Thyroid gland (tissue), 4 donors: ENCODE measurements around the gene PAFAH1B2. TPM values are rescaled to one million over a fixed set of nuclear protein-coding genes. Genes with fewer than 3 reads are reported as not detected.

ENCODE experiments used
- DNase-seq, 2 donors: peaks; one replicate each; pipeline ENCODE4 v3.0.0-alpha.2; 2019
- H3K27ac ChIP-seq, 3 donors: fragments of 200-600 bp; sonication (generic); 1 replicate in 2 of 3; 2 replicates in 1 of 3; pipeline ENCODE4 v1.5.1; 2016 to 2019; ENCODE audit warnings: mild to moderate bottlenecking in 1 of 3, moderate library complexity in 1 of 3
- H3K27me3 ChIP-seq: fragments of 200-600 bp; sonication (generic); one replicate; pipeline ENCODE4 v1.5.1; 2019
- H3K36me3 ChIP-seq, 2 donors: fragments of 200-600 bp; sonication (generic); one replicate each; pipeline ENCODE4 v1.5.1; 2016 to 2019
- H3K4me1 ChIP-seq, 2 donors: fragments of 200-600 bp; sonication (generic); one replicate each; pipeline ENCODE4 v1.5.1; 2017 to 2019
- H3K4me3 ChIP-seq, 3 donors: fragments of 200-600 bp; sonication (generic); replicated peaks in 1 of 3; 1 replicate in 2 of 3; 2 replicates in 1 of 3; pipeline ENCODE4 v1.5.1; 2016; ENCODE audit warnings: mild to moderate bottlenecking in 1 of 3
- H3K9me3 ChIP-seq: fragments of 200-600 bp; sonication (generic); one replicate; pipeline ENCODE4 v1.5.1; 2017
- POLR2A ChIP-seq, 2 donors: fragments of 450-650 bp; IDR thresholded peaks; one replicate each; pipeline ENCODE4 v1.6.1; 2017; ENCODE audit warnings: antibody characterized with exemption in 2 of 2, mild to moderate bottlenecking in 2 of 2, moderate library complexity in 1 of 2
- WGBS, 2 donors: methylation state at CpG; one replicate each; pipeline ENCODE4 v1.1.5; 2017; 5-methylcytosine and 5-hydroxymethylcytosine counted together
- intact Hi-C: fragments of 100-400 bp; cut with DNase I; formaldehyde crosslinking; loops from one replicate; pipeline ENCODE4 v1.15.1; 2023
- total RNA-seq, 4 donors: library from RNA; depleted of rRNA; stranded (reverse); fragments of >200 nt; gene quantifications; one replicate each; pipeline ENCODE4 v1.2.3, GENCODE V29; 2016
- TF ChIP-seq, protein P1 (sequence below), 6 experiments: fragments of 200-600 bp in 3 of 6; fragments of 450-650 bp in 3 of 6; sonication (generic) in 3 of 6; IDR thresholded peaks; one replicate each; pipeline ENCODE4 v1.5.1; 2016 to 2019; ENCODE audit warnings: antibody characterized with exemption in 6 of 6, mild to moderate bottlenecking in 2 of 6, inconsistent platforms in 1 of 6, moderate library complexity in 1 of 6

Gene PAFAH1B2
- total RNA-seq, 4 donors from 2014 or later = 107 to 128 (median 118) TPM

DNA sequence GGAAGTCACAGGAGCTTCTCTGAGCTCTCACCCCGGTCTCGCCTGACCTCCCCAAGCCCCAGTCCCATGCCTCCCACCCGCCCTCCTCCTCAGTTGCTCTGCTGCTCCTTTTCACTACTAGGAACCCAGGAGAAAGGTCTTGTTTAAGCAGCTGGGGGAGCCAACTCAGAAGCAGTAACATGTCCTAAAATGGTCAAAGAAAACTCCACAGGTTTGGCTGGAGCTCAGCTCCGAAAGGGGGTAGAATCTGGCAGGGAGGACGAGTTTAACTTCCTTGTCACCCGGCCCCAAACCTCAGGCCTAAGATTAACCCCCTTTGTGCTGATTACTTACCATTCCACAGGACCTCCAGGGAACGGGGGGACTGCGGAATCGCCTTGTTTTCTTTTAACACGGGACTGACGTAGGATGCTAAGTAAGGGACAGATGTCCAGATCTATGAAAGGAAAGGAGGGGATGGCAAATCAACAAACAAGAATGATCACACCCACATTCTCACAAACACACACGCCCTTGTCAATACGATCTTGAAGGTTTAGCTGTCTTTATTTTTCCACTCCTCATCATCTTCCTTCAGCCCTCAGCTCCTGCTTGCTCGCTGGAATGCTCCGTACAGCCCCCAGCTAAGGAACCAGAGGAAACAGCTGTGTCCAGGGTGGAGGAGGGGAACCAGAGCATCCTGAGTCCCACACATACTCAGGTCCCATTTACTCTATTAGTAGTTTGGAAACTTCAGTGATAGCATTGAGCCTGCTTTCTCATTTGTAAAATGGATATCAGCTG lies 74.2 kb downstream of the PAFAH1B2 start:
- peaks cover 10 to 41% of the 10 kb centered on the region in 2 donors for H3K4me1 ChIP-seq
- H3K9me3 ChIP-seq = no peaks in the 10 kb centered on the region
- H3K27ac ChIP-seq = peak overlapping the region; percentile 36 to 82 (median 69)
- TF ChIP-seq, protein P1, sequence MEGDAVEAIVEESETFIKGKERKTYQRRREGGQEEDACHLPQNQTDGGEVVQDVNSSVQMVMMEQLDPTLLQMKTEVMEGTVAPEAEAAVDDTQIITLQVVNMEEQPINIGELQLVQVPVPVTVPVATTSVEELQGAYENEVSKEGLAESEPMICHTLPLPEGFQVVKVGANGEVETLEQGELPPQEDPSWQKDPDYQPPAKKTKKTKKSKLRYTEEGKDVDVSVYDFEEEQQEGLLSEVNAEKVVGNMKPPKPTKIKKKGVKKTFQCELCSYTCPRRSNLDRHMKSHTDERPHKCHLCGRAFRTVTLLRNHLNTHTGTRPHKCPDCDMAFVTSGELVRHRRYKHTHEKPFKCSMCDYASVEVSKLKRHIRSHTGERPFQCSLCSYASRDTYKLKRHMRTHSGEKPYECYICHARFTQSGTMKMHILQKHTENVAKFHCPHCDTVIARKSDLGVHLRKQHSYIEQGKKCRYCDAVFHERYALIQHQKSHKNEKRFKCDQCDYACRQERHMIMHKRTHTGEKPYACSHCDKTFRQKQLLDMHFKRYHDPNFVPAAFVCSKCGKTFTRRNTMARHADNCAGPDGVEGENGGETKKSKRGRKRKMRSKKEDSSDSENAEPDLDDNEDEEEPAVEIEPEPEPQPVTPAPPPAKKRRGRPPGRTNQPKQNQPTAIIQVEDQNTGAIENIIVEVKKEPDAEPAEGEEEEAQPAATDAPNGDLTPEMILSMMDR (IDR thresholded peaks at IDR 0.05) = no peak
- TF ChIP-seq POLR2A (IDR thresholded peaks at IDR 0.05) = no peak
- DNase-seq = no peak
- 79% methylated on average over 15 of the region's 15 CpGs for WGBS, 2 donors
- intact Hi-C loops = no loop called here
- no peaks in the 10 kb centered on the region for H3K27me3 ChIP-seq
- no peak overlapping the region for H3K4me3 ChIP-seq
- H3K36me3 ChIP-seq = peaks cover 22 to 42% of the 10 kb centered on the region in 2 donors

DNA sequence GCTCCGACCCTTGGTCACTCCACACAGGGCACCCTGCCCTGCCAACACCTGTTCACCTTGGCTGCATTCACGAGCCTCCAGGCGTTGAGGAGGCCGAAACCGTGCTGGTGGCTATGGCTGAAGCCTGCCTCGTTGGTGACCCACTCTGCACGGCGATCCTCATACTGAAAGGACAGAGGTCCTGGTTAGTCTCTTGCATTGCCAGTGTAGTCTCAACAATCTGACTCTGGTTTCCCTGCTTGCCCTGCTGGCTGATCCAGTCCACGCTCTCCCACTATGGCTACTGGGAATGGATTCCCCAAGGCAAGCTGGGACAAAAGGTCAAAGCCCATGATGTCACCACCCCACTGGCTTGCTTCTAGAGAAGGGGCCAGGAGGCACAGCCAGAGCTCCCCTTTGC lies 74.9 kb downstream of the PAFAH1B2 start:
- intact Hi-C loops = no loop called here
- Histone ChIP-seq H3K27me3 (no peaks in the 10 kb centered on the region), H3K9me3 (no peaks in the 10 kb centered on the region), H3K4me3 (no peak overlapping the region), H3K27ac (peak overlapping the region in 2 of 3 donors; percentile 69 to 82), H3K36me3 (peaks cover 27 to 43% of the 10 kb centered on the region in 2 donors), H3K4me1 (peaks cover 10 to 41% of the 10 kb centered on the region in 2 donors)
- DNase-seq = no peak
- WGBS, 2 donors = 90 to 93% methylated on average over 6 to 9 of the region's 9 CpGs
- TF ChIP-seq POLR2A (IDR thresholded peaks at IDR 0.05) = no peak
- TF ChIP-seq, protein P1 (IDR thresholded peaks at IDR 0.05) = no peak

DNA sequence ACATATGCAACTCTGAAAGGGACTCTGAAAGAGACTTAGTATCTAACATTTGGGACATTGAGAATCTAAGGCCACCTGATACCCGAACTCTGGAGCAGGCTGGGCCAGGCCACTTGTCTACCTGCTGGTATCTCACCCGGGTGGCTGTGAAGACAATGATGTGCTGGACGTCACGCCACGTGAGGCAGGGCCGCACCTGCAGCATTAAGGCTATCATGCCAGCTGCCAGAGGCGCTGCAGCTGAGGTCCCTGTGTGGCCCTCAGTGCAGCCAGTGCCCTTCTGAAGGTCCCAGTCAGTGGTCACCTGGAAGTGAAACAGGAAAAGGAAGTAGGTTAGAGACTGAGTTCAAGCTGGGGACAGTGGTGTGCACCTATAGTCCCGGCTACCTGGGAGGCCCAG lies 75.4 kb downstream of the PAFAH1B2 start:
- Histone ChIP-seq H3K27me3 (no peaks in the 10 kb centered on the region), H3K9me3 (no peaks in the 10 kb centered on the region), H3K4me1 (peaks cover 10 to 41% of the 10 kb centered on the region in 2 donors), H3K4me3 (no peak overlapping the region), H3K27ac (peak overlapping the region; percentile 22 to 82 (median 69)), H3K36me3 (peaks cover 26 to 42% of the 10 kb centered on the region in 2 donors)
- WGBS, 2 donors = 94 to 95% methylated on average over 8 of the region's 8 CpGs
- TF ChIP-seq POLR2A (IDR thresholded peaks at IDR 0.05) = no peak
- TF ChIP-seq, protein P1 (IDR thresholded peaks at IDR 0.05) = no peak
- intact Hi-C loops = no loop called here
- no peak for DNase-seq

DNA sequence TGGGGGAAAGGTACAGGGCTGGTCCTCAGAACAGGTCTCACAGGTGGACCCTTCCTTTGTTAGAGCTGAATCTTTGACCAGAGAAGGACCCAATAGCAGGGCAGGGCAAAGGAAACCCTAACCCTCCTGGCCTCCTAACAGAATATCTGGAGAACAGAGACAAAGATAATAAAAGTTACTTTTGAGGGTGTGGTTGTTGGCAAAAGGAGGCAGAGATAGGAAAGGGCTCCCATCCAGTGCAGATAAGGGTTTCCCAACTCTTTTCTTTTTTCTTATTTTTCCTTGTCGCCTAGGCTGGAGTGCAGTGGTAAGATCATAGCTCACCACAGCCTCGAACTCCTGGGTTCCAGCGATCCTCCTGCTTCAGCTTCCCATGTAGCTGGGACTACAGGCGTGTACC lies 75.9 kb downstream of the PAFAH1B2 start:
- Histone ChIP-seq H3K4me3 (no peak overlapping the region), H3K9me3 (no peaks in the 10 kb centered on the region), H3K36me3 (peaks cover 23 to 40% of the 10 kb centered on the region in 2 donors), H3K27ac (peak overlapping the region; percentile 67 to 83 (median 82)), H3K27me3 (no peaks in the 10 kb centered on the region), H3K4me1 (peaks cover 10 to 41% of the 10 kb centered on the region in 2 donors)
- DNase-seq = no peak
- 90 to 91% methylated on average over 4 of the region's 4 CpGs for WGBS, 2 donors
- intact Hi-C loops = loop anchor here (10.0 kb wide), 1 partner anchor 75 kb away; the partner anchor contains the start of gene PAFAH1B2
- TF ChIP-seq, protein P1 (IDR thresholded peaks at IDR 0.05) = no peak
- no peak for TF ChIP-seq POLR2A (IDR thresholded peaks at IDR 0.05)

DNA sequence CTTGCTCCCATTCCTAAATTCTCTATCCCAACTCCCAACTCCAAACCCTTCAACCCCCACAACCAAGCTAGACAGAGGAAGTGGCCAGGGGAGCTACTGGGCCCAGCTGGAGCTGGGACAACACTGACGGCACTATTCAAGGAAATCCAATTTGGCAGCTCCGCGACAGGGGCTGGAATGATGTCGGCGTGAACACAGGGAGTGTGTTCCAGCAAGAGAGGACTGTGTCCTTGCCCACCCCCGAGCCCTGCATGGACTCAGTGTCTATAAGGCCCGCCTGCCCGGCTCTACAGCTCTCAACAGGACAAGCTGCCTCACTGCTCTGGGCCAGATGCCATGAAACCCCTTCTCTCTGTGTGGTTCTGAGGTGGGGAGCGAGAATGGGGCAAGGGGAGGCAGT lies 76.5 kb downstream of the PAFAH1B2 start:
- intact Hi-C loops = loop anchor here (10.0 kb wide), 1 partner anchor 76 kb away; the partner anchor contains the start of gene PAFAH1B2
- Histone ChIP-seq H3K27ac (peak overlapping the region; percentile 67 to 83 (median 82)), H3K27me3 (no peaks in the 10 kb centered on the region), H3K36me3 (peaks cover 27 to 44% of the 10 kb centered on the region in 2 donors), H3K9me3 (no peaks in the 10 kb centered on the region), H3K4me1 (peaks cover 10 to 41% of the 10 kb centered on the region in 2 donors), H3K4me3 (no peak overlapping the region)
- WGBS, 2 donors = 57 to 59% methylated on average over 9 of the region's 9 CpGs
- no peak for TF ChIP-seq POLR2A (IDR thresholded peaks at IDR 0.05)
- TF ChIP-seq, protein P1 (IDR thresholded peaks at IDR 0.05) = no peak
- peak; percentile 31 to 48 for DNase-seq
